ENCODE results near the gene POU5F1. TPM values are rescaled to one million over a fixed set of nuclear protein-coding genes. Genes with fewer than 3 reads are reported as not detected.

The POU5F1 gene
- total RNA-seq, 1 donor from 2014 or later, result not detected

- Mint-ChIP-seq H3K36me3 (ENCODE audit: low read depth) (peaks cover 2% of the 10 kb centered on the region), H3K4me3 (no peak overlapping the region), H3K9me3 (no peaks in the 10 kb centered on the region), H3K4me1 (peaks cover 14% of the 10 kb centered on the region), H3K27me3 (ENCODE audit: low read depth) (no peaks in the 10 kb centered on the region), H3K27ac (ENCODE audit: unreplicated experiment) (no peak overlapping the region)
- TF ChIP-seq, protein P1, sequence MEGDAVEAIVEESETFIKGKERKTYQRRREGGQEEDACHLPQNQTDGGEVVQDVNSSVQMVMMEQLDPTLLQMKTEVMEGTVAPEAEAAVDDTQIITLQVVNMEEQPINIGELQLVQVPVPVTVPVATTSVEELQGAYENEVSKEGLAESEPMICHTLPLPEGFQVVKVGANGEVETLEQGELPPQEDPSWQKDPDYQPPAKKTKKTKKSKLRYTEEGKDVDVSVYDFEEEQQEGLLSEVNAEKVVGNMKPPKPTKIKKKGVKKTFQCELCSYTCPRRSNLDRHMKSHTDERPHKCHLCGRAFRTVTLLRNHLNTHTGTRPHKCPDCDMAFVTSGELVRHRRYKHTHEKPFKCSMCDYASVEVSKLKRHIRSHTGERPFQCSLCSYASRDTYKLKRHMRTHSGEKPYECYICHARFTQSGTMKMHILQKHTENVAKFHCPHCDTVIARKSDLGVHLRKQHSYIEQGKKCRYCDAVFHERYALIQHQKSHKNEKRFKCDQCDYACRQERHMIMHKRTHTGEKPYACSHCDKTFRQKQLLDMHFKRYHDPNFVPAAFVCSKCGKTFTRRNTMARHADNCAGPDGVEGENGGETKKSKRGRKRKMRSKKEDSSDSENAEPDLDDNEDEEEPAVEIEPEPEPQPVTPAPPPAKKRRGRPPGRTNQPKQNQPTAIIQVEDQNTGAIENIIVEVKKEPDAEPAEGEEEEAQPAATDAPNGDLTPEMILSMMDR (conservative IDR thresholded peaks at IDR 0.05), result no peak
- no peak for DNase-seq (ENCODE audit: low read depth, low spot score)
Measured at GRCh38 chr6:31145386-31145785, 25.1 kb downstream of the POU5F1 start.

GRCh38 chr6:31144970-31145340, 25.5 kb downstream of the POU5F1 start:
- Mint-ChIP-seq H3K4me3 (no peak overlapping the region), H3K9me3 (no peaks in the 10 kb centered on the region), H3K36me3 (ENCODE audit: low read depth) (peaks cover 2% of the 10 kb centered on the region), H3K4me1 (peaks cover 16% of the 10 kb centered on the region), H3K27ac (ENCODE audit: unreplicated experiment) (no peak overlapping the region), H3K27me3 (ENCODE audit: low read depth) (no peaks in the 10 kb centered on the region)
- TF ChIP-seq, protein P1 (conservative IDR thresholded peaks at IDR 0.05), result no peak
- DNase-seq (ENCODE audit: low read depth, low spot score), result no peak

GRCh38 chr6:31144296-31144969, 26.0 kb downstream of the POU5F1 start:
- no peak overlapping the region for H3K4me3 Mint-ChIP-seq
- H3K27ac Mint-ChIP-seq (ENCODE audit: unreplicated experiment), result no peak overlapping the region

DNA sequence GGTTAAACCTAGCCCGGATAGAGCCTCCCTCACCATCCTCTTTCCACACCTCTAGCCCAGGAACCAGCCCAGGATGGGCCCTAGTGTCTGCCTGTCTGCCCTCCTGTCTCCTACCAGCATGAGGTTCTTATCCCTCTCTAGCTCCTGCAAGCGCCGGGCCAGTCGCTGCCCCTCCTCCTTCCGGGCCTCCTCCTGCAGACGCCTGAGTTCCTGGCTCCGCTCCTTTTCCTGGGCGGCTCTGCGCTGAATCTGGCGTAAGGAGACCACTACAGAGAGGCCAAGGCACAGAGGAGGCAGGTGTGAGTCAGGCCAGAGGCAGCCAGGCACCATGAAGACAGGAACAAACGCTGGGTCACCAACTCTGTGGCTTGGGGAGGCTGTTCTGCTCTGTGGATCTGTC, 27.3 kb downstream of the POU5F1 start:
- Mint-ChIP-seq H3K27ac (ENCODE audit: unreplicated experiment) (no peak overlapping the region), H3K9me3 (no peaks in the 10 kb centered on the region), H3K36me3 (ENCODE audit: low read depth) (no peaks in the 10 kb centered on the region), H3K4me3 (no peak overlapping the region), H3K27me3 (ENCODE audit: low read depth) (no peaks in the 10 kb centered on the region), H3K4me1 (peaks cover 19% of the 10 kb centered on the region)
- DNase-seq (ENCODE audit: low read depth, low spot score), result no peak
- TF ChIP-seq, protein P1 (conservative IDR thresholded peaks at IDR 0.05), result no peak

More at GRCh38 chr6:31144296-31144969, 26.0 kb downstream of the POU5F1 start:
- Mint-ChIP-seq H3K4me1 (peaks cover 19% of the 10 kb centered on the region), H3K36me3 (ENCODE audit: low read depth) (no peaks in the 10 kb centered on the region), H3K9me3 (no peaks in the 10 kb centered on the region), H3K27me3 (ENCODE audit: low read depth) (no peaks in the 10 kb centered on the region)
- no peak for DNase-seq (ENCODE audit: low read depth, low spot score)
- TF ChIP-seq, protein P1 (conservative IDR thresholded peaks at IDR 0.05), result no peak

- no peak for DNase-seq (ENCODE audit: low read depth, low spot score)
- TF ChIP-seq, protein P1 (conservative IDR thresholded peaks at IDR 0.05), result no peak
- Mint-ChIP-seq H3K4me3 (no peak overlapping the region), H3K27me3 (ENCODE audit: low read depth) (no peaks in the 10 kb centered on the region), H3K27ac (ENCODE audit: unreplicated experiment) (peak overlapping the region; percentile 89), H3K36me3 (ENCODE audit: low read depth) (no peaks in the 10 kb centered on the region), H3K9me3 (peaks cover 4% of the 10 kb centered on the region), H3K4me1 (peaks cover 24% of the 10 kb centered on the region)
Measured at GRCh38 chr6:31142361-31142761, 28.1 kb downstream of the POU5F1 start.

All from neural crest cell (in vitro differentiated cells).